Renal cortex interstitium (tissue), 11 donors: ENCODE data around the gene WDR18. TPM values are rescaled to one million over a fixed set of nuclear protein-coding genes. Genes with fewer than 3 reads are reported as not detected.

Experiments
- DNase-seq, 11 donors: peaks; one replicate each; pipeline ENCODE4 v3.0.0-alpha.2; 2013; ENCODE audit warnings: low read depth in 9 of 11, low spot score in 4 of 11; ENCODE audit errors: extremely low read depth in 1 of 11
- polyA plus RNA-seq, 3 donors: library from polyadenylated mRNA; unstranded; fragments of 120-200 nt; gene quantifications; one replicate each; pipeline ENCODE4 v1.2.1, GENCODE V29; 2013; ENCODE audit not compliant: insufficient read length in 3 of 3

The WDR18 gene
- polyA plus RNA-seq, 3 donors = 30.6 to 72.6 (median 54.1) TPM

DNA sequence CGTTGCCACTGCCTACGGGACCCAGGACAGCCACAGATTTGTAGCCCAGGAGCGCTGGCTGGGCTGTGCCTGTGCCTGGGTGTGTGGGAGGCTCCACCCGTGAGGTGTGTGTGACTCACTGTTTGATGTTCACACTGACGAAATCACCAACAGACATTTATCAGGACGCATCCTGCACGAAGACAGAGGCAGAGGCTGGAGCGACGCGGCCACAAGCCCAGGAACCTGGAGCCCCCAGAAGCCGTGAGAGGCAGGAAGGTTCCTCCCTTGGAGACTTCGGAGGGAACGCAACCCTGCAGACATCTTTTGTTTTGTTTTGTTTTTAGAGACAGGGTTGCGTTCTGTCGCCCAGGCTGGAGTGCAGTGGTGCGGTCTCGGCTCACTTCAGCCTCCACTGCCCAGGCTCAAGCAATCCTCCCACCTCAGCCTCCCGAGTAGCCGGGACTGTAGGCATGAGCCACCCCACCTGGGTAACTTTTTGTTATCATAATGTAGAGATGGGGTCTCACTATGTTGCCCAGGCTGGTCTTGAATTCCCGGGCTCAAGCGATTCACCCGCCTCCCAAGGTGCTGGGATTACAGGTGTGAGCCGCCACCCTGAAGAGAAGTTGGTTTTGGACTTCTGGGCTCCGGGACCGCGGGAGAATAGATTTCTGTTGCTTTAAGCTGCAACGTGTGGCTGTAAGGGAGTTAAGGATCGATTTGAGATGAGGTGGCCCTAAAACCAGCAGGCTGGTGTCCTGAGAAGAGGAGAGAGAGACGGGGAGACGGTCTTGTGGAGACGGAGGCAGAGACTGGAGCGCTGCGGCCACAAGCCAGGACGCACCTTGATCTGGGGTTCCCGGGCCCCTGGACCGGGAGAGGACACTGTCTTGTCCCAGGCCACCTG, 24.9 kb upstream of the WDR18 start:
- no peak for DNase-seq

DNA sequence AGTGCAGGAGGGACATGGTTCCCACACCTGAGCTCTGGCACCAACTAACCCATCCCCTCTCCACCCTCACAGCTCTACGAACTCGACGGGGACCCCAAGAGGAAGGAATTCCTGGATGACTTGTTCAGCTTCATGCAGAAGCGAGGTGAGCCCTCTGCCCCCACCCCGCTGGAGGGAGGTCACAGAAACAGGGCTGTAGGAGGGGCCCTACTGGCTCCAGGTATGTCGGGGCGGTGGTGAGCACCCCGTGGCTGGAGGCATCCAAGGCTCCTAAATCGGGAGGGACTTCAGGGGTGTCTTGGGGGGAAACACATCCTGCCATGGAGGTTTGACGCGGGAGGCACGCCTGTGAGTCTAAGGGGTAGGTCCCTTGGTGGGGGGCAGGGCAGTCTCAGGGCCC, 24.1 kb upstream of the WDR18 start:
- no peak for DNase-seq

DNA sequence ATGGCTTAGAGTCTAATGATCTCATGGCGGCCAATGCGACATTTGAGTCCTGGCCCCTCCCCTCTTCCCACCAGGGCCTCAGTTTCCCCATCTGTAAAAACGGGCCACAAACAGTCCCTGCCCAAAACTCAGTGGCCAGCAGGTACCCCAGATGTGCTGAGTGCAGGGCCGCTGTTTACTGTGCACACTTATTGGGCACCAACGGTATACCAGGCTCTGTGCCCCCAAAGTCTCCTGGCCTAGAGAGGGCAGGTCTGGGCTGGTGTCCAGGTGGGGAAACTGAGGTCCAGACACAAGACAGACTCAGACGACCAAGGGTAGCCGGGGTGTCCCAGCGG, 23.6 kb upstream of the WDR18 start:
- DNase-seq = no peak

DNA sequence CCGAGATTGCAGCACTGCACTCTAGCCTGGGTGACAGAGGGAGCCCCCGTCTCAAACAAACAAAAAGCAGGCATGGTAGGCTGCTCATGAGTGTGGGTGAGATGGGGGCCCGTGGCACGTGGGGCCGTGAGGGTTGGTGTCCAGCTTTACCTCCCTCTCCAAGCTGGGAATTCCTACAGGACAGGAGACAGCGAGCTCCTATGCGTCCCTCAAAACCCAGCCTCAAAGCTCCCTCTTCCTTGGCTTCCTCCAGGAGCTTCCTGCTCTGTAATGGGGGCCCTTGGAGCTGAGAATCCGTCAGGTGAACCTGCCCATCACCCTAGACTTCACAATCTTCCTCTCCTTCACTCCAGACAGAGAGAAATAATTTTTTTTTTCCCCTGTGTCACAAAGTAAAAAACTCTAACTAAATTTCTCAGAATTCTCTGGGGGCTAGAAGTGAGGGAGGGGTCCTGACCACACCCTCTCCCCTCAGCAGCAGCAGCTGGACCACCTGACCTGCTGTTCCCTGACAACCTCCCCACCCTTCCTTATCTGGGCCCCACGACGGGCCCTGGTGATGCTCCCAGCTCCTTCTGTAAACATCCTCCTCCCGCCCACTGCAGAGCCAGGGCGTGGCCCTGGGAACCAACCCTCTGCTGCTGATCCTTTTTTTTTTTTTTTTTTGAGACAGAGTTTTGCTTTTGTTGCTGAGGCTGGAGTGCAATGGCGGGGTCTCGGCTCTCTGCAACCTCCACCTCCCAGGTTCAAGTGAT, 22.1 kb upstream of the WDR18 start:
- DNase-seq = no peak

DNA sequence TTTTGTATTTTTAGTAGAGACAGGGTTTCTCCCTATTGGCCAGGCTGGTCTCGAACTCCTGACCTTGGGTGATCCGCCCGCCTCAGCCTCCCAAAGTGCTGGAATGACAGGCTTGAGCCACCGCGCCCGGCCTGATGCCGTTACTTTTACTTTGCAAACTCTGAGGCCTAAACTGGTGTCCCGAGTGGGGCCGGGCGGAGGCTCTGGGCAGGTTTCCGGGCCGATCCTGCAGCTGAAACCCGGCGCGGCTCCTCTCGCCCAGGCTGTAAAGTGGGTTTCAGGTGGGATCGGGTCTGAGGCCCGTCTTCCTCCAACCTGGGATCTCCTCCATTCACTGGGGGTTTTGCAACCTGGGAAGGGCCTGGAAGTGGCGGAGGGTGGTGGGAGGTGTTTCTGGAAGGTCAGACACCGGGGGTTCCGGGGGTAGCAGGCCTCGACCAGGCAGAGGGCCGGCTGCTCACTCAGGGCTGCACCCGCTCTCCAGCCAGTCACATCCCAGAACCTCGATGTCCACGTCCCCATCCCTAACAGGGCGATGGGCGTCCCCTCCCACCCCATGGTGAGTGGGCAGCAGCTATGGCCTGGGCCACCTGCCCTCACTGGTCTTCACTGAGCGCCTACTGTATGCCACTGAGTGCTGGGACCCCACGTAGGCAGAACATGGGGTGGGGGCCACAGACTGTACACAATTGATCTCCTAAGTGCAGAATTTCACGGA, 21.3 kb upstream of the WDR18 start:
- no peak for DNase-seq

DNA sequence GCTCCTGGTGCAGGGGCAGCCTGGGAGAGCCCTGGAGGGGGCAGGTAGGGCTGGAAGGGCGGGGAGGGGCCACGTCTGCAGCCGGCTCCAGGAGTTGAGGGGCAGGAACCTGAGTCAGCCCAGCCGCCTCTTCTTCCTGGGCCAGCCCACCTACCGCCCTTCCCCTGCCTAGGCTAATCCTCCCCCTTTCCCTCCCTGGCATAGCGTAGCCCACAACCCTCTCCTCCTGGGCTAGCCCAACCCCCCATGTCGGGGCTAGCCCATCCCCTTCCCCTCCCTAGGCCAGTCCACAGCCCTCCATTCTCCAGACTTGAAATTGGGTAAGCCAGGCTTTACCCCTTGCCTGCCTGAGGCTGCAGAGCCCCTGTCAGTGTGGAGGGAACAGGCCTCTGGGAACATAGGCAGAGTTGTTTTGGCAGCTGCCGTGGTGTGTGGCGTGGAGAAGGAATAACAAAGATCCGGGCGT, 20.6 kb upstream of the WDR18 start:
- no peak for DNase-seq

DNA sequence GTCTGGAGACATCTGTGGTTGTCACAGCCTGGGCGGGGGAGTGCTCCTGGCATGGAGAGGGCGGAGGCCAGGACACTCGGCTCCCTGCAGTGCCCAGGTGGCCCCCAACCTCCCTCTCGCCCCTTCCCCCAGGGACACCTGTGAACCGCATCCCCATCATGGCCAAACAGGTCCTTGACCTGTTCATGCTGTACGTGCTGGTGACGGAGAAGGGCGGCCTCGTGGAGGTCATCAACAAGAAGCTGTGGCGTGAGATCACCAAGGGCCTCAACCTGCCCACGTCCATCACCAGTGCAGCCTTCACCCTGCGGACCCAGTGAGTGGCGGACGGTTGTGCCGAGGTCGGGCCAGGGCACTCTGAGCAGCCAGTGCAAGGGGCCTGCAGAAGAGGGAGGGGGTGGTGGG, 20.0 kb upstream of the WDR18 start:
- DNase-seq = no peak

DNA sequence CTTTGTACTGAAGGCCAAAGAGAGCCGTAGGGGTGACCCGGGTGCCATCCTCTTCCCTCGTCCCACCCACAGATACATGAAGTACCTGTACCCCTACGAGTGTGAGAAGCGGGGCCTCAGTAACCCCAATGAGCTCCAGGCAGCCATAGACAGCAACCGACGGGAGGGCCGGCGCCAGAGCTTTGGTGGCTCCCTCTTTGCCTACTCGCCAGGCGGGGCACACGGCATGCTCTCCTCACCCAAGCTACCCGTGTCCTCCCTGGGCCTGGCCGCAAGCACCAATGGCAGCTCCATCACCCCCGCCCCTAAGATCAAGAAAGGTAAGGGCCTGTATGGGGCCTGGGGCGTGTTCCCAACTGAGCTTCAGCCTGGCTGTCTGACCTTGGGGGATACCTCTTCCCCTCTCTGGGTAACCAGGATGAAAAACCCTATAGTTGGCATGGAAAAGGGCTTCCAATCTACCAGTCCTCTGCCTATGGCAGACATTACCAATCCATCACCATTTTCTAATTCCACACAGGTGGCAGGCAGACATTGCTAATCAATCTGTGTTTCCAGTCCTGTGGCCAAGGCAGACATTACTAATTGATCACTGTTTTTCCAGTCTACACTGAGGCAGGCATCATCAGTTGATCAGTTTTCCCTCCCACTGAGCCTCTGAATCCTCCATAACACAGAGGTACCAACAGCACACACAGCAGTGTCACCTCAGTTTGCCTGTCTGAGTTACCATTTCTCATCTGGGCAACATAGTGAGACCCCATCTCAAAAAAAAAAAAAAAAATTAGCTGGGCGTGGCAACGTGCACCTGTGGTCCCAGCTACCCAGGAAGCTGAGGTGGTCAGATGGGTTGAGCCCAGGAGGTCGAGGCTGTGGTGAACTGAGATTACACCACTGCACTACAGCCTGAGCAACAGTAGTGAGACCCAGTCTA, 19.1 kb upstream of the WDR18 start:
- DNase-seq = no peak

DNA sequence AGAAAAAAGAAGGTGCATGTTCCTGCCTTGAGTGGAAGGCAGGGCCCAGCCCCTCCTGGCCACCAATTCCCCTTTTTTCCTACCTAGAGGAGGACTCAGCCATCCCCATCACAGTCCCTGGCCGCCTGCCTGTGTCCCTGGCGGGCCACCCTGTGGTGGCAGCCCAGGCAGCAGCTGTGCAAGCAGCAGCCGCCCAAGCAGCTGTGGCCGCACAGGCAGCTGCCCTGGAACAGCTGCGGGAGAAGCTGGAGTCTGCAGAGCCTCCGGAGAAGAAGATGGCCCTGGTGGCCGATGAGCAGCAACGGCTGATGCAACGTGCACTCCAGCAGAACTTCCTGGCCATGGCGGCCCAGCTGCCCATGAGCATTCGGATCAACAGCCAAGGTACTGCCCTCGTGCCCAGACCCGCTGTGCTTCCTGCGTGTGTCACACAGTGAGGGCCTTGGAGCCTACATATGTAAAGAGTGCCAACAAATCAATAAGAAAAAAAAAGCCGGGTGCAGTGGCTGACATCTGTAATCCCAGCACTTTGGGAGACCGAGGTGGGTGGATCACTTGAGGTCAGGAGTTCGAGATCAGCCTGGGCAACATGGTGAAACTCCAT, 17.6 kb upstream of the WDR18 start:
- DNase-seq = no peak

DNA sequence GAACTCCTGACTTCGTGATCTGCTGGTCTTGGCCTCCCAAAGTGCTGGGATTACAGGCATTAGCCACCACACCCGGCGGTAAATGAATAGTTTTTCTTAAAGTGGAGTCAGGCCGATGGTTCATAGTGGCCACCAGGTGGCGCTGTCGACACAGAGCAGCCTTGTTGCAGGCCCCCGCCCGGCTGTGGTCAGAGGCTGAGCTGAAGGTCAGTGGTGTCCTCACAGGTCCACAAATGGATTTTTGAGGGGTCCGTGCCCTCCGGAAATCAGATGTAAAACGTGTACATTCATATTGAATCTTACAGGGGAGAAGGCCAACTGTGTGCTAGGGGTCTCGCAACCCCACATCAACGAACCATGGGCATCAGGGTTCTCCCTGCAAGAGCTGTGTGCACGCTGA, 13.4 kb upstream of the WDR18 start:
- no peak for DNase-seq

DNA sequence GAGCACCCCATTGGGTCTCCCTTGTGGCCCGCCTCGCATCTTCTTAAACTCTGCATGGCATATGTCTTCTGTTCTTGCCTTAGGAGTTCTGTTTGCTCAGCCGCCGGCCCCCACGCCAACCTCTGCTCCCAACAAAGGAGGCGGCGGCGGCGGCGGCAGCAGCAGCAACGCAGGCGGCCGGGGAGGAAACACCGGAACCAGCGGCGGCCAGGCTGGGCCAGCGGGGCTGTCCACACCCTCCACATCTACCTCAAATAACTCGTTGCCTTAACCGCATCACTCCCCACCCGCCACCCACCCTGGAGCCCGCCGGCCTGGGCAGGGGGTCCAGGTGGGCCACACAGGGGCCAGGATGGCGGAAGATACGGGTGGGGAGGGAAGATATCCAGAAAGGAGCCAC, 12.3 kb upstream of the WDR18 start:
- no peak for DNase-seq

DNA sequence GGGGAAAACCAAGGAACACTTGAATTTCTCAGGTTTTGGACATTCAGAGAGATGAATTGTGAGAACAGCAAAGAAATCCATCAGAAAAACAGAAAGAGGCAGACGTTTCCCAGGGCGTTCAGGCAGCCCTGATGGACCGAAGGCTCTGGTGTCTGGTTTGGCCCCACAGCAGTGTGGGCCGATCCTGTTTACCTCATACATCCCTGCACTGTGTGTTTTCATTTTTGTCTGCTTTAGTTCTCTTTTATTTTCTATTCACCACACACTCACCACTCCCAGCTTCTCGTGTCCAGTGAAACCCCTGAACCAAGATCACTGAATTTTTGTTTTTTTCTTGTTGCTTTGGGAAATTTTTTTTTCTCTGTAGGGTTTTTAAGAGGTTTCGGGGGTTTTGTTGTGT, 11.9 kb upstream of the WDR18 start:
- no peak for DNase-seq

DNA sequence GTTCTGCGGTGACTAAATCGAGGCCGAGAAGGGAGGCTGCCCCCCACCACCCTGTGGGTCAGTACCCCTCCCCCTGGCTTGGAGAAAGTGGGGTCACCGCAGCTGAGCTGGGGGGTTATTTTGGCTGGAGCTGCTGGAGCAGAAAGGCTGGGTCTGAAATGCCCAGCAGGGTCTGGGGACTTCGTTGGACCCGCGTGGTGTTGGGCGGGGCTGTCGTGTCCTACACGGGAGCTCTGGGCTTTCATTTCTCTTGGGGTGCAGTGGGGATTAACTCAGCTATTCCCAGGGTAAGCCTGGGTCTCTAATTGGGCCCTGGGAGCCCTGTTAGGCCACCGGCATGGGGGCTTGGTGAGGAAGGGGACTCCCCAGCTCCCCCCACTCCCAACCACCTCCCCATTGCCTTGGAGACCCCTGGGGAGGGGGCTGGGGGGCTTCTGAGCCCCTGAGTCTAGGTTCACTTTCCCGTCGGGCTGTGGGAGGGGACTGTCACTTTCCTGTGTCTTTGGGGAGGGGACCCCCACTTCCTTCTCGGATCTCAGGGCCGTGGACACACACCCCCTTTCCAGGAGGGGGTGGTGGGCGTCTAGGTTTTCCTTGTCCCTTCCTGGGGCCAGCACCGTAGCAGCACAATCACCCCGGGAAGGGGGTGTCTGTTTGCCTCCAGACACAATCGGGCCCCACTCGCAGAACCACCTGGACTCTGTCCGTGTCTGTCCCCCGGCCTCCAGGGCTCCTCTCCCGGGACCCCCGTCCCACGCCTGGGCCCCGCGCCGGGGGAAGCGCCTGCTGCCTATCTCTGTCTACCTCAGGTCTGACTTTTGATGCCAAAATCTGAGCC, 10.2 kb upstream of the WDR18 start:
- DNase-seq = no peak

DNA sequence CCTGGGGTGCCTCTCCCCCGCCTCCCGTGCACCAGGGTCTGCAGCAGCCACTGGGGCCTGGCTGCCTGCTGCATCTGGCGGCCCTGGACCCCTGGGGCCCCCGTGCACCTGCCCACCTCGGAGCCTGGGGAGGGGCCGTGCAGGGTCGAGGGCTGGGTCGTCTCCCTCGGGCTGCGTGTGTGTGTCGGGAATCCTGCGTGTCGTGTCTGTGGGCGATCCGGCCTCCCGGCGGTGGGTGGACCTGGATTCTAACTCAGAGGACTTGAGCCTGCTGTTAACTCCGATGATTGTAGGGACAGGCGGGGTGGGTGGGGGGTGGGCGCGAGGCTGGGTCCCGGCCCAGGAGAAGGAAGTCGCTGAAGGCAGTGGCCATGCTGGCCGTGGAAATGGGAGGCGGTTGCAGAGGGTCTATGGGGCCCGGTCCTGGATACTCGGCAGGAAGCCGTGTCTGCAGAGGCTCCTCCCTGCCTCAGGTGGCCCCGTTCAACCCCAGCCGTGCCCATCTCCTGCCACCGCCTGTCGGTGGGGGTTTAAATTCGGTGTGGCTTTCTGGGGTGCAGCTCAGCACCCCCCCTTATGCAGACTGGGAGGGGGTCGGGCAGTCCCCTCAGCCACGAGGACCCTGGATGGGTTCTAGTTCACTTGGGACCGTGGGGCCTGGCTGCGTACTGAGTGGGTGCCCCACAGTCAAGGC, 9.4 kb upstream of the WDR18 start:
- DNase-seq = no peak

DNA sequence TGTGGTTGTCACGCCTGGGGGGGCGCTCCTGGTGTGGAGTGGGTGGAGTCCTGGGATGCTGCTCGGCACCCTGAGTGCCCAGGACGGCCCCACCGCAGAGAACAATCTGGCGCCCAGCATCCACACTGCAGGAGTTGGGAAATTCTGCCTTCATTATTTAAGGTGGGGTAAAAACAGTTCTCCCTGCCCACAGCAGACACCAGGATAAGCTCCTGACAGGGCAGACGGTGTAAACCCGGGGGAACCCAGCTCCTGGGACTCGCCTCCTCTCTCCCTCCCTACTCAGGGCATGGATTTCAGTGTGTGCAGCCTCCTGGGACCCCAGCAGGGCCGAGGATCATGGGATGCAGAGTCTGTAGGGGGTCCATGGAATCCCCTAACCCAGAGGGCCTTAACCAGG, 7.7 kb upstream of the WDR18 start:
- no peak for DNase-seq

DNA sequence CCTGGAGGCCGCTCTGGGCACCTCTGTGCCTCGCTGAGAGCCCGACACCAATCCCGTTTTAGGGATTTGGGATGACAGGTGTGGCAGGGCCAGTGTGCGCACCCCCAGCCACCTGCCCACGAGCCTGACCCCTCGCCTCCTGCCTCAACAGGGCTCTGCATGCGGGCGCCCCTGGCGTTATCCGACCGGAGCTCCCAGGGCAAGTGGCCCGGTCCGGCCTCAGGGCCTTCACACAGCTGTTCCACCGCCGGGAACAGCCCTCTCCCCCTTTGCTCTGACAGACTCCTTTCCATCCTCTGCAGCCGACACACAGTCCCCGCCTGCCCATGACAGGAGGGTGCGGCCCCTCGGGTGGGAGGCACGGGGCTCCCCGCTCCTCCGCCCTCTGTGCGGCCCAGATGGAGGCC, 7.1 kb upstream of the WDR18 start:
- DNase-seq = no peak

DNA sequence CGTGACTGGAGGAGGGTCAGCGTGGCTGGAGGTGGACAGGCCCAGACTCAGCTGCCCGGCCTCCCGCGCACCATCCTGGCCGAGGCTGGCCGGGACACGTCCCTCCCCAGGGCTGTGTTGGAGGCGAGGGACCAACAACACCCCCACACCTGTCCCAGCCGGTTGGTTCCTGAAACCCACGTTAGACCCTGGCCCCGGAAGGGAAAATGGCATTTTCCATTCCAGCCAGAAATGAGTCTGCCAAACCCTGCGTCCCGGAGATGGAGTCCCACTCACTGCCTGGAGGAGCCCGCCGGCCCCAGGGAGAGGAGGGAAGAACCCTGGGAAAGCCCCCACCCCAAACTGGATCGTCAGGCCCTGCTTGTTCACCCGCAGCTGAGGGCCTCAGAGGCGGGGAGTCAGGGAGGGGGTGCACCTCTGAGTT, 4.8 kb upstream of the WDR18 start:
- DNase-seq = peak in 1 of 11 donors; percentile 36
